Left lung (tissue), 10 donors: ENCODE measurements around the gene FGFR3. TPM values are rescaled to one million over a fixed set of nuclear protein-coding genes. Genes with fewer than 3 reads are reported as not detected.

Source experiments
- ATAC-seq: fragments of 200-7000 bp; cut with Tn5 transposase; one replicate; pipeline ENCODE4 v1.9.1; 2020; ENCODE audit warnings: moderate library complexity
- DNase-seq, 4 donors: peaks; one replicate each; pipeline ENCODE4 v3.0.0-alpha.2; 2013 to 2020
- H3K27ac ChIP-seq, 2 donors: fragments of 200-600 bp; sonication (generic) in 1 of 2; one replicate each; pipeline versions ENCODE4 v1.5.0 to v1.8.0; 2020 to 2021
- H3K27me3 ChIP-seq, 2 donors: fragments of 200-600 bp; sonication (generic) in 1 of 2; one replicate each; pipeline versions ENCODE4 v1.5.0 to v1.8.0; 2020 to 2021
- H3K36me3 ChIP-seq, 2 donors: fragments of 200-600 bp; sonication (generic) in 1 of 2; one replicate each; pipeline versions ENCODE4 v1.5.0 to v1.8.0; 2020 to 2021
- H3K4me1 ChIP-seq, 2 donors: fragments of 200-600 bp; one replicate each; pipeline ENCODE4 v1.8.0; 2021
- H3K4me3 ChIP-seq, 2 donors: fragments of 200-600 bp; sonication (generic) in 1 of 2; one replicate each; pipeline versions ENCODE4 v1.5.0 to v1.8.0; 2020 to 2021; ENCODE audit warnings: mild to moderate bottlenecking in 1 of 2
- H3K9me3 ChIP-seq, 2 donors: fragments of 200-600 bp; sonication (generic) in 1 of 2; one replicate each; pipeline versions ENCODE4 v1.5.0 to v1.8.0; 2020 to 2021
- intact Hi-C, 2 donors: fragments of 100-400 bp; cut with DNase I; formaldehyde crosslinking; loops; one replicate each; pipeline versions ENCODE4 v1.11.2 to v1.14.2; 2022
- polyA plus RNA-seq, 6 donors: library from polyadenylated mRNA; unstranded; fragments of 120-200 nt; gene quantifications; one replicate each; pipeline ENCODE4 v1.2.1, GENCODE V29; 2013; ENCODE audit not compliant: insufficient read length in 6 of 6
- total RNA-seq, 2 donors: library from RNA; stranded (reverse); fragmentation: NEBNext Ultra II Directional; extraction: Animal tissue kit (Norgen Biotek cat#: 25700); gene quantifications; one replicate each; pipeline ENCODE4 v1.2.1, GENCODE V29; 2021
- TF ChIP-seq, protein P1 (sequence below), 2 donors: fragments of 200-600 bp; sonication (generic) in 1 of 2; IDR thresholded peaks; one replicate each; pipeline versions ENCODE4 v1.5.0 to v1.8.0; 2021; ENCODE audit warnings: antibody characterized with exemption in 2 of 2
- donor health status: DM: no; HTN: yes; CAD: no.
- donor health status: DM: no; HTN: no; CAD: no.

The FGFR3 gene
- total and polyA plus RNA-seq, 8 donors, result 10.8 to 134 (median 90.4) TPM

DNA sequence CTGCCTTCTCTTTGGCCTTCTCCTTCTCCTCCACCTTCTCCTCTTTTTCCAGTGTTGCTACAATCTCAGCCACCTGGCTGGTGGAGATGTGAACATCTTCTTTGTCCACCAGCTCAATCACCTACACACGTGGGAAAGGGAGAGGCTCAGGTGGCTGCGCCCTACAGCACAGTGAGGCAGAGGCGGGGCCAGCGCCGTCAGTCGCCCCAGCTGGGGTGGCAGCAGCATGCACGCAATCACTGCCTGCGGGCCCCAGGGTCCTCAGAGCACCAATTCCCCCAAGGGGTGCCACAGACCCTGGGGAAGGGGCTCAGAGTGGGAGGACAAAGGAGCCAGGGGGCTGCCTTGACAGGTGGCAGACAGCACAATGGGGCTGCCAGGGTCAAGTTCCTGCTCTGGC is 21.4 kb downstream of the FGFR3 start:
- no peak for DNase-seq
- no peak overlapping the region for H3K27ac ChIP-seq
- H3K9me3 ChIP-seq, result no peaks in the 10 kb centered on the region
- H3K27me3 ChIP-seq, result no peaks in the 10 kb centered on the region
- TF ChIP-seq, protein P1, sequence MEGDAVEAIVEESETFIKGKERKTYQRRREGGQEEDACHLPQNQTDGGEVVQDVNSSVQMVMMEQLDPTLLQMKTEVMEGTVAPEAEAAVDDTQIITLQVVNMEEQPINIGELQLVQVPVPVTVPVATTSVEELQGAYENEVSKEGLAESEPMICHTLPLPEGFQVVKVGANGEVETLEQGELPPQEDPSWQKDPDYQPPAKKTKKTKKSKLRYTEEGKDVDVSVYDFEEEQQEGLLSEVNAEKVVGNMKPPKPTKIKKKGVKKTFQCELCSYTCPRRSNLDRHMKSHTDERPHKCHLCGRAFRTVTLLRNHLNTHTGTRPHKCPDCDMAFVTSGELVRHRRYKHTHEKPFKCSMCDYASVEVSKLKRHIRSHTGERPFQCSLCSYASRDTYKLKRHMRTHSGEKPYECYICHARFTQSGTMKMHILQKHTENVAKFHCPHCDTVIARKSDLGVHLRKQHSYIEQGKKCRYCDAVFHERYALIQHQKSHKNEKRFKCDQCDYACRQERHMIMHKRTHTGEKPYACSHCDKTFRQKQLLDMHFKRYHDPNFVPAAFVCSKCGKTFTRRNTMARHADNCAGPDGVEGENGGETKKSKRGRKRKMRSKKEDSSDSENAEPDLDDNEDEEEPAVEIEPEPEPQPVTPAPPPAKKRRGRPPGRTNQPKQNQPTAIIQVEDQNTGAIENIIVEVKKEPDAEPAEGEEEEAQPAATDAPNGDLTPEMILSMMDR (IDR thresholded peaks at IDR 0.05), result no peak
- H3K36me3 ChIP-seq, result peaks cover 0 to 78% of the 10 kb centered on the region in 2 donors
- no peaks in the 10 kb centered on the region for H3K4me1 ChIP-seq
- no peak overlapping the region for H3K4me3 ChIP-seq
- no peak for ATAC-seq
- intact Hi-C loops, result no loop called here

DNA sequence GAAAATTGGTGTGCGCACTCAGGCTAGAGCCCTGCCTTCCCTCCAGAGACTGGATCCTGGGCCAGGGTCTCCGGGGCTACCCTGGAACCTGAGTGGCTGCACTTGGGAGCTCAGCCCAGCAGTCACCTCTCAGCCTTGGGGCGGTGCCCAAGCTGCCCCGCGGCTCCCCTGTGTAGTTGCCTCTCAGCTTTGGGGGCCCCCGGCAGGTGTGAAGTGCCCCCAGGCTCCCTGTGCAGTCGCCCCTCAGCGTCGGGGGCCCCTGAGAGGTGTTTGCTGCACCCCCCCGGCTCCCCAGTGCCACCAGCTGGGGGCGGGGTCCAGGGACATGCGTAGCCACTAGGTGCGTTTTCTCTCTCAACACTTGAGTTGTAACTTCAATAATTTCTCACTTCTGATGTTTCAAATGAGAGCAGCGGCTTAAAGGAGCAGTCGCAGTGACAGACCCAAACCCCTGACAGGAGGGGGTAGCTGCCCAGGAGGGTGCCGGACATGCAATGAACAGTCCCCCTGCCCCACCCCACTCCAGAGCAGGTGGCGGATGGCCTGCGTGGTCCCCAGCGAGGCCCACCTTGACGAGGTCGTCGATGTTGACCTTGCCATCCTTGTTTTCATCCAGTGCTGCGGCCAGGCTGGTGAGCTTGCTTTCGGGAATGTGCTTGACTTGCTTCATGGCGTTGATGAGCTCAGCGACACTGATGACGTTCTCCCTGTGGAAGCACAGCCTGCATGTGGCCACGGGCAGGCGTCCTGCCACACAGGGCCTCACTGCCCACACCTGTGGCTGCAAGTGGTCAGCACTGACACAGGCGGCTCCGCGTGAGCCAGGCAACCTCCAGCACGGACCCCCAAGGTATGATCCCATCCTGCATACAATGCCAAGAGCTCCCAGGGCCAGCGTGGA is 22.3 kb downstream of the FGFR3 start:
- Histone ChIP-seq H3K27me3 (no peaks in the 10 kb centered on the region), H3K9me3 (no peaks in the 10 kb centered on the region), H3K27ac (no peak overlapping the region), H3K4me3 (no peak overlapping the region), H3K4me1 (no peaks in the 10 kb centered on the region), H3K36me3 (peaks cover 0 to 87% of the 10 kb centered on the region in 2 donors)
- intact Hi-C loops, result no loop called here
- TF ChIP-seq, protein P1 (IDR thresholded peaks at IDR 0.05), result no peak
- ATAC-seq, result no peak
- peak in 1 of 4 donors; percentile 74 for DNase-seq

DNA sequence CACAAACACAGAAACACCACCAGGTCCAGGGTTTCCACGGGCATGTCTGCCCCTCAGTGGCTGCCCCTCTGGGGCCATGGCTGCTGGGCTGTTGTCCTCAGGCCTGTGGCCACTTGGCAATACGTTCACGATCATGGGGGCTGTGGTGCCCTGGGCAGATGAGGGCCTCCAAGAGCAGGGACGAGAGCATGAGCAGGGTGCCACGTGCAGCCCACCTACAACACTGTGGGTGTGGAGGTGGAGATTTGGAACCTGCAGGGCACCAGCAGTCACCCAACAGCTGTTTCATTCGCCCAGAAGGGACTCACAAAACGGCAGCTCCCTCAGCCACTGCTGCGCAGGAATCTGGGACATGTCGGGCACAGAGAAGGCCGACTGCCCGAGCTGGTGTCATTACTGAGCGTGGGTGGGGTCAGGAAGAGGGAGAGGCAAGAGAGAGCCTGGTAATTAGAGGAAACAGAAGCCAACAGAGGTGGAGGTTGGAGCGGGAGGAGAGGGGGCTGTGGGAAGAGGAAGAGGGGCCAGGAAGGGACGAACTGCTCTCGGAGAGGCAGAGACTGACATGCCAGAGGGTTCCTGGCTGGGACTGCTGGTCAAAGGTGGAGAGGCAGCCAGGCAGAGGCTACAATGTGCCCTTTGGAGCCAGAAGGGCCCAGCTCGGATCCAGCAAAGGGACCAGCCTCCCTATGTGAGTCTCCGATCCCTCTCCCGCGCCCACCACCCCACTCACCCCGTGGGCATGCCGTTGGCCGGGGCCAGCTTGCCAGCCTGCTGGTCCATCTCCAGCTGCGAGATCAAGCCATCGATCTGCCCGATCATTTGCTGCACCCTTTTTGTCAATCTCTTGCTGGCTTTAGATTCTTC is 23.1 kb downstream of the FGFR3 start:
- intact Hi-C loops, result no loop called here
- H3K4me1 ChIP-seq, result no peaks in the 10 kb centered on the region
- peak in 1 of 4 donors; percentile 75 for DNase-seq
- H3K27me3 ChIP-seq, result no peaks in the 10 kb centered on the region
- no peak overlapping the region for H3K4me3 ChIP-seq
- TF ChIP-seq, protein P1 (IDR thresholded peaks at IDR 0.05), result no peak
- H3K9me3 ChIP-seq, result no peaks in the 10 kb centered on the region
- ATAC-seq, result no peak
- no peak overlapping the region for H3K27ac ChIP-seq
- peaks cover 0 to 93% of the 10 kb centered on the region in 2 donors for H3K36me3 ChIP-seq

DNA sequence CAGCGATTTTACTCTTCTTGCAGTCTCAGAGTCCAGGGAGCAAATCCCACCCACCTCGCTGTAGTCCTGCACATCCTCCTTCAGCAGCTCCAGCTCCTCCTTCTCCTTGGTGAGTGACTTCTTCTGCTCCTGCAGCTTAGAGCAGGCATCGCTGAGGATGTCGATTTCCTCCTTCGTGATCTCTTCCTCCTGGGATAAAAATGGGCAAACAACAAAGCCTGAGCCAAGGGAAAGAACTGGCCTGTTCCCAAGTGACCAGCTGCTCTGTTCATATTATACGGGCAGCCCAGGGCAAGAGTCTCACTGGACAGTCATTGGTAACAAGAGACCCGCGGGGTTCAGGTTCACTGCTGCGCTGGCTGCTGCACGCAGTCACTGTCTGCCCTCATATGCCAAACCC is 26.2 kb downstream of the FGFR3 start:
- no peak for DNase-seq
- Histone ChIP-seq H3K4me1 (no peaks in the 10 kb centered on the region), H3K27ac (no peak overlapping the region), H3K36me3 (peaks cover 0 to 100% of the 10 kb centered on the region in 2 donors), H3K9me3 (no peaks in the 10 kb centered on the region), H3K4me3 (no peak overlapping the region), H3K27me3 (no peaks in the 10 kb centered on the region)
- TF ChIP-seq, protein P1 (IDR thresholded peaks at IDR 0.05), result no peak
- intact Hi-C loops, result no loop called here
- no peak for ATAC-seq

DNA sequence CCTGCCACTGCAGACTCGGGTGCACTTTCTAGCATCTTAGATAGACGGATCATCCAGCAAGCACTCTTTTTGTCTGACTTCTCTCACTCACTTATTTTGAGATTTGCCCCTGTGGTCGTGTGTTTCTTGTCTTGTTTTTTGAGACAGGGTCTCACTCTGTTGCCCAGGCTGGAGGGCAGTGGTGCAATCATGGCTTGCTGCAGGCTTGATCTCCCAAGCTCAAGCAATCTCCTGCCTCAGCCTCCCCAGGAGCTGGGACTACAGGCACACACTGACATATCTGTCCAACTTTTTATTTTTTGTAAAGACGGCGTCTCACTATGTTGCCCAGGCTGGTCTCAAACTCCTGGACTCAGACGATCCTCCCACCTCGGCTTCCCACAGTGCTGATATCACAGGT is 26.7 kb downstream of the FGFR3 start:
- Histone ChIP-seq H3K27ac (no peak overlapping the region), H3K9me3 (no peaks in the 10 kb centered on the region), H3K36me3 (peaks cover 0 to 100% of the 10 kb centered on the region in 2 donors), H3K4me3 (no peak overlapping the region), H3K4me1 (no peaks in the 10 kb centered on the region), H3K27me3 (no peaks in the 10 kb centered on the region)
- intact Hi-C loops, result no loop called here
- ATAC-seq, result no peak
- no peak for DNase-seq
- TF ChIP-seq, protein P1 (IDR thresholded peaks at IDR 0.05), result no peak
